ENCODE data around the gene ZNF790. TPM values are rescaled to one million over a fixed set of nuclear protein-coding genes. Genes with fewer than 3 reads are reported as not detected.

Gene ZNF790
- total and polyA plus RNA-seq, 2 of the 13 experiments (the other 11 are each of a cell fraction or from before 2014, with no cell fraction given), result 1.3 to 5.3 TPM

DNA sequence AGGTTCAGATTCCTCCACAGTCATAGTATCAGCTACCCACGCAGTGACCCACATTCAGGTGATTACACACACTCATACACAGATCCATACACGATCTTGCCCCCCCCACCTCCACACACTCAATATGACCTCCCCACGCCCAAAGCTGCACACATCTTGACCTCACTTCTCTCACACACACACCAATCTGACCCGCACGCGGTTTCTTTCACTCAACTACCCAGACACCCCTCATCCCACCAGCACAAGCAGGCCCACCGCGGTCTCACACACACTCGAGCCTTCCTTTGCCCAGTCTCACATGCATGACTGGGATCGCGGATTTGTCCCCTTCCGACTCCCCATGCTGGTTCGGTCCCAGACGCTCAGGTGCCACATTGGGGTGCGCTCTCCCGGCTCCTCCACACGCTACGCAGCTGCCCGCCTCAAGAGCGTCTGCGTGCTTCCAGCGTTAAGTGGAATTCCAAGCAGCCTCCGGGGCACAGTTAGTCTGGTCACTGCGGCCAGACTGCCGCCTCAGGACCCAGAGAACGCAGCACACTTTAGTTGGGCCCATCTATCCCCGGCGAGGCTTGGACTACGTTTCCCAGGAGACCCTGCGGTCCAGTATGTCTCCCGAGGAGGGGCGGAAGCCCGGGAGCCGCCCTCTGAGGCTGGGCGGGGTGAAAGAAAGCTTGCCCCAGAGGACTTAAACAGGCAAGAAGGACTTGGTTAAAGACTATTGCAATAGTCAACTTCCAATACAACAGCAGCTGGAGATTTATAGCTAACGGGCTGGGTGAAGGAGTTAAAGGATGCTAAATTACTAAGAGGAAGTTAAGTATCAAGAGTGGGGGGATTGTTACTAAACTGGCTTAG is 11.7 kb upstream of the ZNF790 start (continued):
- TF ChIP-seq, protein P1, sequence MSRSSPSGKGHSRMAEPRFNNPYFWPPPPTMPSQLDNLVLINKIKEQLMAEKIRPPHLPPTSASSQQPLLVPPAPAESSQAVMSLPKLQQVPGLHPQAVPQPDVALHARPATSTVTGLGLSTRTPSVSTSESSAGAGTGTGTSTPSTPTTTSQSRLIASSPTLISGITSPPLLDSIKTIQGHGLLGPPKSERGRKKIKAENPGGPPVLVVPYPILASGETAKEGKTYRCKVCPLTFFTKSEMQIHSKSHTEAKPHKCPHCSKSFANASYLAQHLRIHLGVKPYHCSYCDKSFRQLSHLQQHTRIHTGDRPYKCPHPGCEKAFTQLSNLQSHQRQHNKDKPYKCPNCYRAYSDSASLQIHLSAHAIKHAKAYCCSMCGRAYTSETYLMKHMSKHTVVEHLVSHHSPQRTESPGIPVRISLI (CRISPR knock-in tag; IDR thresholded peaks at IDR 0.05; ENCODE audit: borderline replicate concordance), result 0 out of 2 replicates have a peak, but pooled peaks have one; percentile 26
- TF ChIP-seq ZNF143 (CRISPR knock-in tag; IDR thresholded peaks at IDR 0.05), result peak; percentile 86
- TF ChIP-seq ZBTB38 (CRISPR knock-in tag; IDR thresholded peaks at IDR 0.05), result peak; percentile 51; the same call in 1 of the 2 replicates
- no peak for TF ChIP-seq MAF1 (CRISPR knock-in tag; IDR thresholded peaks at IDR 0.05; ENCODE audit: borderline replicate concordance)
- TF ChIP-seq ZNF672 (CRISPR knock-in tag; IDR thresholded peaks at IDR 0.05), result no peak
- TF ChIP-seq, protein P2, sequence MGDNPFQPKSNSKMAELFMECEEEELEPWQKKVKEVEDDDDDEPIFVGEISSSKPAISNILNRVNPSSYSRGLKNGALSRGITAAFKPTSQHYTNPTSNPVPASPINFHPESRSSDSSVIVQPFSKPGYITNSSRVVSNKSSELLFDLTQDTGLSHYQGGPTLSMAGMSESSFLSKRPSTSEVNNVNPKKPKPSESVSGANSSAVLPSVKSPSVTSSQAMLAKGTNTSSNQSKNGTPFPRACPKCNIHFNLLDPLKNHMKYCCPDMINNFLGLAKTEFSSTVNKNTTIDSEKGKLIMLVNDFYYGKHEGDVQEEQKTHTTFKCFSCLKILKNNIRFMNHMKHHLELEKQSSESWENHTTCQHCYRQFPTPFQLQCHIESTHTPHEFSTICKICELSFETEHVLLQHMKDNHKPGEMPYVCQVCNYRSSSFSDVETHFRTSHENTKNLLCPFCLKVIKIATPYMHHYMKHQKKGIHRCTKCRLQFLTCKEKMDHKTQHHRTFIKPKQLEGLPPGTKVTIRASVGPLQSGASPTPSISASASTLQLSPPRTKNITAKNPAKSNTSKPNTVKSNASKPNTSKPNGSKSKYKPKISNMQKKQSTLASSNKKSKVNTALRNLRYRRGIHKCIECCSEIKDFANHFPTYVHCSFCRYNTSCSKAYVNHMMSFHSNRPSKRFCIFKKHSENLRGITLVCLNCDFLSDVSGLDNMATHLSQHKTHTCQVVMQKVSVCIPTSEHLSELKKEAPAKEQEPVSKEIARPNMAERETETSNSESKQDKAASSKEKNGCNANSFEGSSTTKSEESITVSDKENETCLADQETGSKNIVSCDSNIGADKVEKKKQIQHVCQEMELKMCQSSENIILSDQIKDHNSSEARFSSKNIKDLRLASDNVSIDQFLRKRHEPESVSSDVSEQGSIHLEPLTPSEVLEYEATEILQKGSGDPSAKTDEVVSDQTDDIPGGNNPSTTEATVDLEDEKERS (CRISPR knock-in tag; IDR thresholded peaks at IDR 0.05), result no peak
- no peak for TF ChIP-seq RARA (CRISPR knock-in tag; IDR thresholded peaks at IDR 0.05)
- TF ChIP-seq SAP130 (CRISPR knock-in tag; IDR thresholded peaks at IDR 0.05; ENCODE audit: low read depth), result peak; percentile 75; the same call in 1 of the 2 replicates
- TF ChIP-seq, protein P3, sequence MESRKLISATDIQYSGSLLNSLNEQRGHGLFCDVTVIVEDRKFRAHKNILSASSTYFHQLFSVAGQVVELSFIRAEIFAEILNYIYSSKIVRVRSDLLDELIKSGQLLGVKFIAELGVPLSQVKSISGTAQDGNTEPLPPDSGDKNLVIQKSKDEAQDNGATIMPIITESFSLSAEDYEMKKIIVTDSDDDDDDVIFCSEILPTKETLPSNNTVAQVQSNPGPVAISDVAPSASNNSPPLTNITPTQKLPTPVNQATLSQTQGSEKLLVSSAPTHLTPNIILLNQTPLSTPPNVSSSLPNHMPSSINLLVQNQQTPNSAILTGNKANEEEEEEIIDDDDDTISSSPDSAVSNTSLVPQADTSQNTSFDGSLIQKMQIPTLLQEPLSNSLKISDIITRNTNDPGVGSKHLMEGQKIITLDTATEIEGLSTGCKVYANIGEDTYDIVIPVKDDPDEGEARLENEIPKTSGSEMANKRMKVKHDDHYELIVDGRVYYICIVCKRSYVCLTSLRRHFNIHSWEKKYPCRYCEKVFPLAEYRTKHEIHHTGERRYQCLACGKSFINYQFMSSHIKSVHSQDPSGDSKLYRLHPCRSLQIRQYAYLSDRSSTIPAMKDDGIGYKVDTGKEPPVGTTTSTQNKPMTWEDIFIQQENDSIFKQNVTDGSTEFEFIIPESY (CRISPR knock-in tag; IDR thresholded peaks at IDR 0.05), result no peak
- TF ChIP-seq U2AF2 (IDR thresholded peaks at IDR 0.05; ENCODE audit: low read depth, low read length), result no peak
- TF ChIP-seq HIVEP1 (CRISPR knock-in tag; IDR thresholded peaks at IDR 0.05), result peak; percentile 51; the same call in 1 of the 2 replicates
- no peak for TF ChIP-seq ZNF230 (CRISPR knock-in tag; IDR thresholded peaks at IDR 0.05)
- no peak for TF ChIP-seq BATF2 (CRISPR knock-in tag; IDR thresholded peaks at IDR 0.05)
- no peak for TF ChIP-seq ZNF7 (CRISPR knock-in tag; IDR thresholded peaks at IDR 0.05)
- TF ChIP-seq FOSL2 (CRISPR knock-in tag; IDR thresholded peaks at IDR 0.05), result no peak
- no peak for TF ChIP-seq ZMYM2 (CRISPR knock-in tag; IDR thresholded peaks at IDR 0.05)
- no peak for TF ChIP-seq SKIL (CRISPR knock-in tag; IDR thresholded peaks at IDR 0.05; ENCODE audit: borderline replicate concordance)
- TF ChIP-seq HOXA9 (CRISPR knock-in tag; IDR thresholded peaks at IDR 0.05; ENCODE audit: borderline replicate concordance), result no peak
- TF ChIP-seq KMT2A (CRISPR knock-in tag; IDR thresholded peaks at IDR 0.05), result 0 out of 2 replicates have a peak, but pooled peaks have one; percentile 28
- TF ChIP-seq ZNF207 (IDR thresholded peaks at IDR 0.05; ENCODE audit: borderline replicate concordance), result no peak
